Osteoblast (primary cell): ENCODE data around the gene MAPK12. TPM values are rescaled to one million over a fixed set of nuclear protein-coding genes. Genes with fewer than 3 reads are reported as not detected.
A peak's percentile ranks its signal among the peaks of the same experiment; 100 is the strongest.

Experiments used
- DNase-seq: peaks from one replicate; pipeline ENCODE4 v3.0.0; 2011; ENCODE audit warnings: low spot score, mixed read lengths; ENCODE audit not compliant: insufficient read length; ENCODE audit errors: missing footprints
- H2AFZ ChIP-seq: 2 replicates; pipeline ENCODE4 v1.6.0; 2011; ENCODE audit warnings: mild to moderate bottlenecking, low read length
- H3K27ac ChIP-seq: 2 replicates; pipeline ENCODE4 v1.5.1; 2011; ENCODE audit warnings: mild to moderate bottlenecking, low read depth, low read length, moderate library complexity
- H3K27me3 ChIP-seq: 2 replicates; pipeline ENCODE4 v1.6.0; 2012; ENCODE audit warnings: mild to moderate bottlenecking, control low read depth, inconsistent platforms, low read length, moderate library complexity; ENCODE audit not compliant: insufficient read depth
- H3K36me3 ChIP-seq: 2 replicates; pipeline ENCODE4 v1.5.1; 2011; ENCODE audit warnings: mild to moderate bottlenecking, low read length, control low read depth, moderate library complexity; ENCODE audit not compliant: insufficient read depth
- H3K4me1 ChIP-seq: 2 replicates; pipeline ENCODE4 v1.5.1; 2011; ENCODE audit warnings: mild to moderate bottlenecking, low read length, control low read depth, moderate library complexity; ENCODE audit not compliant: insufficient read depth
- H3K4me2 ChIP-seq: 2 replicates; pipeline ENCODE4 v1.6.0; 2011; ENCODE audit warnings: mild to moderate bottlenecking, low read length; ENCODE audit not compliant: insufficient read depth
- H3K4me3 ChIP-seq: fragments of 200-600 bp; sonication (generic); 3 replicates; pipeline ENCODE4 v1.5.1; 2012; ENCODE audit warnings: mild to moderate bottlenecking, low read length, inconsistent platforms; ENCODE audit not compliant: insufficient read depth
- H3K79me2 ChIP-seq: 2 replicates; pipeline ENCODE4 v1.6.0; 2012; ENCODE audit warnings: mild to moderate bottlenecking, low read length, control low read depth, inconsistent platforms; ENCODE audit not compliant: insufficient read depth
- H3K9me3 ChIP-seq: 2 replicates; pipeline ENCODE4 v1.5.1; 2011; ENCODE audit warnings: low read depth, low read length, control low read depth
- H4K20me1 ChIP-seq: 2 replicates; pipeline ENCODE4 v1.6.0; 2012; ENCODE audit warnings: mild to moderate bottlenecking, low read length, control low read depth; ENCODE audit not compliant: insufficient read depth
- total RNA-seq: library from RNA; depleted of rRNA; stranded (reverse); fragments of >200 nt; gene quantifications from 2 replicates; pipeline ENCODE4 v1.2.3, GENCODE V29; 2012
- TF ChIP-seq, protein P1 (sequence below): IDR thresholded peaks from 2 replicates; pipeline ENCODE4 v1.5.1; 2011; ENCODE audit warnings: mild to moderate bottlenecking, low read depth, low read length, moderate library complexity; ENCODE audit errors: extremely low read depth

MAPK12 gene
- total RNA-seq, 1 donor, result 34.0 TPM

GRCh38 chr22:50233223-50233622 lies 28.3 kb downstream of the MAPK12 start:
- Histone ChIP-seq H3K4me2 (no peak overlapping the region), H3K9me3 (no peaks in the 10 kb centered on the region), H3K4me1 (no peaks in the 10 kb centered on the region), H2AFZ (no peak overlapping the region), H4K20me1 (peaks cover 29% of the 10 kb centered on the region), H3K36me3 (peaks cover 15% of the 10 kb centered on the region), H3K27me3 (no peaks in the 10 kb centered on the region), H3K27ac (no peak overlapping the region), H3K4me3 (no peak overlapping the region), H3K79me2 (peaks cover 44% of the 10 kb centered on the region)
- DNase-seq, result no peak
- TF ChIP-seq, protein P1, sequence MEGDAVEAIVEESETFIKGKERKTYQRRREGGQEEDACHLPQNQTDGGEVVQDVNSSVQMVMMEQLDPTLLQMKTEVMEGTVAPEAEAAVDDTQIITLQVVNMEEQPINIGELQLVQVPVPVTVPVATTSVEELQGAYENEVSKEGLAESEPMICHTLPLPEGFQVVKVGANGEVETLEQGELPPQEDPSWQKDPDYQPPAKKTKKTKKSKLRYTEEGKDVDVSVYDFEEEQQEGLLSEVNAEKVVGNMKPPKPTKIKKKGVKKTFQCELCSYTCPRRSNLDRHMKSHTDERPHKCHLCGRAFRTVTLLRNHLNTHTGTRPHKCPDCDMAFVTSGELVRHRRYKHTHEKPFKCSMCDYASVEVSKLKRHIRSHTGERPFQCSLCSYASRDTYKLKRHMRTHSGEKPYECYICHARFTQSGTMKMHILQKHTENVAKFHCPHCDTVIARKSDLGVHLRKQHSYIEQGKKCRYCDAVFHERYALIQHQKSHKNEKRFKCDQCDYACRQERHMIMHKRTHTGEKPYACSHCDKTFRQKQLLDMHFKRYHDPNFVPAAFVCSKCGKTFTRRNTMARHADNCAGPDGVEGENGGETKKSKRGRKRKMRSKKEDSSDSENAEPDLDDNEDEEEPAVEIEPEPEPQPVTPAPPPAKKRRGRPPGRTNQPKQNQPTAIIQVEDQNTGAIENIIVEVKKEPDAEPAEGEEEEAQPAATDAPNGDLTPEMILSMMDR, result no peak

DNA sequence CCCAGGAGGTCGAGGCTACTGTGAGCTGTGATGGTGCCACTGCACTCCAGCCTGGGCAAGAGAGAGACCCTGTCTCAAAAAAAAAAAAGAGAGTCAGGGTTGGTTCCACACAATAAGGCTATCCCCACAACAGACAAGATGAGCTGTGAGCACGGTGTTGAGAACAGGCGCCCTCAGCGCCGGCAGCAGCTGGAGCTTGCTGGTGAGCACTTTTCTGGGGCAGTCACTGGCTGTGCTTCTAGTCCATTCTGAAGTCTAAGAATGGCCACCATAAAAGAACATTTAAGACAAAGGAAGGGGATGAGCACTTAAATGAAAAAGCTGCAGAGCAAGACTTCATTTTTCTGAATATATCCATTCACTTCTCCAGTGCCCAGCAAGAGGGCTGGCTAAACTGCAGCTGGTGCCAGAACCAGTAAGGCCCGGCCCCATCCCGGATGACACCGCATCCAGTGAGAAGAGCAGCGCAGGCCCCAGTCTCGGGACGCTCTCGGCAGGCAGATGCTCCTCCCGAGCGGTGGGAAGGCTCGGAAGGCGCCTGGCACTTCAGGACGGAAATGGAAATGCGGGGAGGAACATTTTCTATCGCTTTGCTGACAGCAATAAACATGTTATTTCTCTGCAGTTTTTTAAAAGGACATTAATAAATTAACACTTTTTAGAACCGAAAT lies 28.9 kb downstream of the MAPK12 start:
- no peaks in the 10 kb centered on the region for H3K4me1 ChIP-seq
- H3K27ac ChIP-seq, result no peak overlapping the region
- H4K20me1 ChIP-seq, result peaks cover 29% of the 10 kb centered on the region
- H3K27me3 ChIP-seq, result no peaks in the 10 kb centered on the region
- TF ChIP-seq, protein P1, result no peak
- DNase-seq, result peak; percentile 79
- peaks cover 40% of the 10 kb centered on the region for H3K79me2 ChIP-seq
- H2AFZ ChIP-seq, result no peak overlapping the region
- no peak overlapping the region for H3K4me3 ChIP-seq
- peaks cover 15% of the 10 kb centered on the region for H3K36me3 ChIP-seq
- H3K9me3 ChIP-seq, result no peaks in the 10 kb centered on the region
- no peak overlapping the region for H3K4me2 ChIP-seq

GRCh38 chr22:50229370-50229769 lies 32.1 kb downstream of the MAPK12 start:
- H4K20me1 ChIP-seq, result peaks cover 9% of the 10 kb centered on the region
- H3K27me3 ChIP-seq, result no peaks in the 10 kb centered on the region
- peaks cover 22% of the 10 kb centered on the region for H3K36me3 ChIP-seq
- H3K27ac ChIP-seq, result no peak overlapping the region
- no peaks in the 10 kb centered on the region for H3K4me1 ChIP-seq
- H3K79me2 ChIP-seq, result peaks cover 14% of the 10 kb centered on the region
- no peak for DNase-seq
- H3K4me3 ChIP-seq, result no peak overlapping the region
- no peaks in the 10 kb centered on the region for H3K9me3 ChIP-seq
- H3K4me2 ChIP-seq, result no peak overlapping the region
- TF ChIP-seq, protein P1, result no peak
- no peak overlapping the region for H2AFZ ChIP-seq

DNA sequence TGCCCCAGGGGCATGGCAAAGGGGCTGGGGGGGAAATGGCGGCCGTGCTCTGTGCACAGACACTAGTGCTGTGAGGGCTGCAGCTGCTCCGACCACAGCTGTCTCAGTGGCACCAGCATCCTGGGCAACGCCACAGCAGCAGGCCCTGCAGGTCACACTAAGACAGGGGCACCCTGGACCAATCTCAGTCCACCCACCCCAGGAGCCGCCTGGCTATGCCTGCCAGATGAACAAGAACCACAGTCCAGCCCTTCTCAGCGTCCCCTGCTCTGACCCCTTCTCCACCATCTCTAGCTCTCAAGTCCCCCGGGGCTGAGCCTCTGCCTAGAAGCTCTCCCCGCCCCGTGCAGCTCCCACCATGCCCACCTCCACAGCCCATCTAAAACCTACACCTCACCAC lies 33.1 kb downstream of the MAPK12 start:
- Histone ChIP-seq H3K4me1 (no peaks in the 10 kb centered on the region), H3K79me2 (peaks cover 6% of the 10 kb centered on the region)

More for the DNA sequence above, 33.1 kb downstream of the MAPK12 start:
- Histone ChIP-seq H3K36me3 (peaks cover 29% of the 10 kb centered on the region), H3K27me3 (no peaks in the 10 kb centered on the region), H3K4me2 (no peak overlapping the region), H4K20me1 (no peaks in the 10 kb centered on the region), H3K27ac (no peak overlapping the region), H3K4me3 (no peak overlapping the region), H3K9me3 (no peaks in the 10 kb centered on the region), H2AFZ (no peak overlapping the region)
- TF ChIP-seq, protein P1, result no peak
- no peak for DNase-seq
